Activated CD4-positive, alpha-beta T cell treated with anti-CD3 and anti-CD28 coated beads for 24 hours (primary cell): Measurements from ENCODE around the gene TTYH3.

ENCODE experiments used
- DNase-seq, 2 donors: peaks; one replicate each; pipeline ENCODE4 v3.0.0-alpha.2; 2020; ENCODE audit warnings: low read depth in 2 of 2

Gene TTYH3

GRCh38 chr7:2616387-2617324 is 15.1 kb upstream of the TTYH3 start:
- no peak for DNase-seq

GRCh38 chr7:2617325-2617905 is 14.4 kb upstream of the TTYH3 start:
- no peak for DNase-seq

- no peak for DNase-seq
Measured at GRCh38 chr7:2619116-2619515, 12.7 kb upstream of the TTYH3 start.

GRCh38 chr7:2621061-2621828 is 10.5 kb upstream of the TTYH3 start:
- DNase-seq: no peak

GRCh38 chr7:2621948-2622640 is 9.7 kb upstream of the TTYH3 start:
- no peak for DNase-seq

GRCh38 chr7:2622869-2623697 is 8.7 kb upstream of the TTYH3 start:
- no peak for DNase-seq

GRCh38 chr7:2623698-2624014 is 8.1 kb upstream of the TTYH3 start:
- no peak for DNase-seq

GRCh38 chr7:2624293-2624886 is 7.4 kb upstream of the TTYH3 start:
- no peak for DNase-seq

- no peak for DNase-seq
Measured at GRCh38 chr7:2626498-2627117, 5.2 kb upstream of the TTYH3 start.

- no peak for DNase-seq
Measured at GRCh38 chr7:2627258-2628129, 4.3 kb upstream of the TTYH3 start.

GRCh38 chr7:2628130-2628482 is 3.7 kb upstream of the TTYH3 start:
- no peak for DNase-seq

- DNase-seq: no peak
Measured at GRCh38 chr7:2628891-2629290, 2.9 kb upstream of the TTYH3 start.

GRCh38 chr7:2629746-2630681 is 1.8 kb upstream of the TTYH3 start:
- DNase-seq: no peak

- peak; percentile 34 to 36 for DNase-seq
Measured at GRCh38 chr7:2632733-2633537, 1.1 kb downstream of the TTYH3 start.

GRCh38 chr7:2633538-2634266 is 1.9 kb downstream of the TTYH3 start:
- DNase-seq: peak in 1 of 2 donors; percentile 29

- no peak for DNase-seq
Measured at GRCh38 chr7:2634267-2635145, 2.7 kb downstream of the TTYH3 start.
